GM23338 (cell line): ENCODE measurements around the gene RAB40C. TPM values are rescaled to one million over a fixed set of nuclear protein-coding genes. Genes with fewer than 3 reads are reported as not detected.

Source experiments
- ATAC-seq: fragments of 200-7000 bp; cut with Tn5 transposase; 3 replicates; pipeline ENCODE4 v1.9.1; 2020
- DNase-seq: peaks from one replicate; pipeline ENCODE4 v3.0.0-alpha.2; 2015; ENCODE audit warnings: low spot score
- H2AFZ ChIP-seq: fragments of 200-600 bp; sonication (generic); 2 replicates; pipeline ENCODE4 v1.8.0; 2016; ENCODE audit warnings: antibody characterized with exemption, mild to moderate bottlenecking, moderate library complexity
- H3F3A ChIP-seq: fragments of 200-600 bp; sonication (generic); replicated peaks from 2 replicates; pipeline ENCODE4 v1.8.0; 2017; ENCODE audit warnings: antibody characterized with exemption, mixed run types, low read depth
- H3K27ac ChIP-seq: fragments of 200-600 bp; sonication (generic); 2 replicates; pipeline ENCODE4 v1.6.1; 2016; ENCODE audit warnings: low read depth
- H3K27me3 ChIP-seq: fragments of 200-600 bp; sonication (generic); 2 replicates; pipeline ENCODE4 v1.8.0; 2016; ENCODE audit warnings: mild to moderate bottlenecking, mixed run types, moderate library complexity; ENCODE audit not compliant: insufficient read depth
- H3K36me3 ChIP-seq: fragments of 200-600 bp; sonication (generic); 2 replicates; pipeline ENCODE4 v1.8.0; 2016; ENCODE audit warnings: mild to moderate bottlenecking; ENCODE audit not compliant: insufficient read depth
- H3K4me1 ChIP-seq: fragments of 200-600 bp; sonication (generic); 2 replicates; pipeline ENCODE4 v1.8.0; 2016; ENCODE audit warnings: mild to moderate bottlenecking, moderate library complexity; ENCODE audit not compliant: insufficient read depth
- H3K4me2 ChIP-seq: fragments of 200-600 bp; sonication (generic); 2 replicates; pipeline ENCODE4 v1.7.1; 2017; ENCODE audit warnings: mixed run types
- H3K4me3 ChIP-seq: fragments of 200-600 bp; sonication (generic); 2 replicates; pipeline ENCODE4 v1.6.1; 2016; ENCODE audit warnings: mixed run types
- H3K79me2 ChIP-seq: fragments of 200-600 bp; sonication (generic); replicated peaks from 2 replicates; pipeline ENCODE4 v1.8.0; 2017; ENCODE audit warnings: mild to moderate bottlenecking; ENCODE audit not compliant: insufficient read depth
- H3K9me2 ChIP-seq: fragments of 200-600 bp; sonication (generic); 2 replicates; pipeline ENCODE4 v1.8.0; 2017; ENCODE audit not compliant: insufficient read depth
- H4K20me1 ChIP-seq: fragments of 200-600 bp; sonication (generic); replicated peaks from 2 replicates; pipeline ENCODE4 v1.8.0; 2017; ENCODE audit warnings: mild to moderate bottlenecking; ENCODE audit not compliant: insufficient read depth
- H3K27ac Mint-ChIP-seq: 2 replicates; pipeline ENCODE4 v1.8.0; 2020; ENCODE audit warnings: inconsistent platforms, mild to moderate bottlenecking, moderate library complexity, mixed read lengths
- H3K27me3 Mint-ChIP-seq: 3 replicates; pipeline ENCODE4 v1.8.0; 2022; ENCODE audit warnings: low read depth, mild to moderate bottlenecking, moderate library complexity, mixed read lengths, inconsistent platforms; ENCODE audit not compliant: insufficient read depth, poor library complexity
- H3K36me3 Mint-ChIP-seq: 3 replicates; pipeline ENCODE4 v1.8.0; 2021; ENCODE audit warnings: low read depth, mild to moderate bottlenecking, inconsistent platforms, moderate library complexity, mixed read lengths
- H3K4me1 Mint-ChIP-seq: 3 replicates; pipeline ENCODE4 v1.8.0; 2020; ENCODE audit warnings: mild to moderate bottlenecking, inconsistent platforms, mixed read lengths
- H3K4me3 Mint-ChIP-seq: 3 replicates; pipeline ENCODE4 v1.8.0; 2021; ENCODE audit warnings: moderate library complexity, mild to moderate bottlenecking, inconsistent platforms, mixed read lengths
- H3K9me3 Mint-ChIP-seq: 3 replicates; pipeline ENCODE4 v1.8.0; 2020; ENCODE audit warnings: moderate library complexity, mild to moderate bottlenecking, inconsistent platforms, mixed read lengths
- CREB1 ChIP-seq: fragments of 250-450 bp; sonication (Bioruptor Pico); IDR thresholded peaks from 2 replicates; pipeline ENCODE4 v1.5.0; 2020; ENCODE audit warnings: low read depth, mild to moderate bottlenecking, moderate library complexity
- CTCF ChIP-seq, 2 experiments: fragments of 200-600 bp in 1 of 2; sonication (generic) in 1 of 2; conservative IDR thresholded peaks; 2 replicates each; pipeline versions ENCODE4 v1.5.1 to v1.6.1; 2016 to 2017; ENCODE audit warnings: antibody characterized with exemption in 2 of 2, low read depth in 2 of 2, mild to moderate bottlenecking in 2 of 2, moderate library complexity in 1 of 2
- ETS1 ChIP-seq: IDR thresholded peaks from 2 replicates; pipeline ENCODE4 v1.6.1; 2016; ENCODE audit warnings: antibody characterized with exemption
- EZH2 ChIP-seq: fragments of 200-600 bp; sonication (generic); IDR thresholded peaks from one replicate; pipeline ENCODE4 v1.8.0; 2017; ENCODE audit warnings: antibody characterized with exemption, mild to moderate bottlenecking, low read depth; ENCODE audit not compliant: unreplicated experiment
- EZH2phosphoT487 ChIP-seq: fragments of 200-600 bp; sonication (generic); IDR thresholded peaks from one replicate; pipeline ENCODE4 v1.8.1; 2018; ENCODE audit warnings: antibody characterized with exemption; ENCODE audit not compliant: unreplicated experiment
- JUNB ChIP-seq: IDR thresholded peaks from one replicate; pipeline ENCODE4 v1.6.1; 2016; ENCODE audit warnings: antibody characterized with exemption; ENCODE audit not compliant: unreplicated experiment
- NANOG ChIP-seq: IDR thresholded peaks from 2 replicates; pipeline ENCODE4 v1.6.1; 2016; ENCODE audit warnings: antibody characterized with exemption, borderline replicate concordance
- POLR2AphosphoS5 ChIP-seq: IDR thresholded peaks from 2 replicates; pipeline ENCODE4 v1.6.1; 2016; ENCODE audit warnings: antibody characterized with exemption, low read depth
- REST ChIP-seq: IDR thresholded peaks from one replicate; pipeline ENCODE4 v1.6.1; 2018; ENCODE audit warnings: antibody characterized with exemption; ENCODE audit not compliant: unreplicated experiment
- STAT1 ChIP-seq: IDR thresholded peaks from one replicate; pipeline ENCODE4 v1.6.1; 2016; ENCODE audit warnings: antibody characterized with exemption; ENCODE audit not compliant: unreplicated experiment
- ZNF114 ChIP-seq: fragments of 250-450 bp; sonication (Bioruptor Pico); IDR thresholded peaks from 2 replicates; pipeline ENCODE4 v1.5.0; 2020; ENCODE audit warnings: mild to moderate bottlenecking, moderate library complexity
- ZNF331 ChIP-seq: fragments of 250-450 bp; sonication (Bioruptor Pico); IDR thresholded peaks from 2 replicates; pipeline ENCODE4 v1.5.0; 2020; ENCODE audit warnings: low read depth, mild to moderate bottlenecking, moderate library complexity
- ZNF462 ChIP-seq: fragments of 250-450 bp; sonication (Bioruptor Pico); IDR thresholded peaks from 2 replicates; pipeline ENCODE4 v1.5.0; 2020; ENCODE audit warnings: mild to moderate bottlenecking, moderate library complexity
- polyA plus RNA-seq: library from polyadenylated mRNA; unstranded; fragments of >200 nt; fragmentation: Nextera tagmentation; extraction: Ambion mirVana; gene quantifications from 2 replicates; pipeline ENCODE4 v1.2.1, GENCODE V29; 2016
- total RNA-seq: library from RNA; depleted of rRNA; stranded (reverse); fragments of >200 nt; shearing (Covaris generic); gene quantifications from 2 replicates; pipeline ENCODE4 v1.2.3, GENCODE V29; 2014

RAB40C gene
- total and polyA plus RNA-seq, 2 experiments from 2014 or later, result 11.2 to 24.6 TPM

GRCh38 chr16:672851-673250, 83.0 kb downstream of the RAB40C start:
- Histone ChIP-seq H3K36me3 (peaks cover 11% of the 10 kb centered on the region; the same call in 1 of the 2 replicates), H3K4me1 (peaks cover 11% of the 10 kb centered on the region; the same call in 1 of the 2 replicates), H3K9me2 (no peaks in the 10 kb centered on the region), H3K27me3 (no peaks in the 10 kb centered on the region), H3F3A (peaks cover 17% of the 10 kb centered on the region; the same call in 1 of the 2 replicates), H3K4me3 (no peak overlapping the region), H4K20me1 (peaks cover 3% of the 10 kb centered on the region), H3K4me2 (no peak overlapping the region), H3K27ac (no peak overlapping the region), H2AFZ (no peak overlapping the region), H3K79me2 (peaks cover 16% of the 10 kb centered on the region)
- peaks cover 6% of the 10 kb centered on the region for H3K27me3 Mint-ChIP-seq
- no peak overlapping the region for H3K27ac Mint-ChIP-seq
- TF ChIP-seq EZH2phosphoT487, result no peak
- TF ChIP-seq CTCF (conservative IDR thresholded peaks at IDR 0.05; ENCODE audit: low read depth in 2 of 2), result no peak
- TF ChIP-seq ETS1, result no peak
- TF ChIP-seq REST, result no peak
- TF ChIP-seq STAT1, result no peak
- TF ChIP-seq ZNF331 (CRISPR knock-in tag), result no peak
- no peak for TF ChIP-seq CREB1 (CRISPR knock-in tag)
- no peak for TF ChIP-seq JUNB
- no peak for TF ChIP-seq ZNF462 (CRISPR knock-in tag)
- no peak for TF ChIP-seq ZNF114 (CRISPR knock-in tag)
- TF ChIP-seq POLR2AphosphoS5, result no peak
- no peak for TF ChIP-seq EZH2
- no peak for TF ChIP-seq NANOG
- ATAC-seq, result no peak
- peaks cover 12% of the 10 kb centered on the region; the same call in 2 of the 3 replicates for H3K4me1 Mint-ChIP-seq
- H3K9me3 Mint-ChIP-seq, result no peaks in the 10 kb centered on the region
- no peak overlapping the region for H3K4me3 Mint-ChIP-seq
- no peak for DNase-seq
- peaks cover 21% of the 10 kb centered on the region for H3K36me3 Mint-ChIP-seq
